Anterior cingulate cortex (tissue), 58 donors: ENCODE data around the gene RUSC1.
"Not testable (repeated sequence)": the region's sequence is repeated elsewhere in the genome, so short reads cannot be mapped to it uniquely, and the experiment has no call there.

Experiments used
- DNase-seq, 58 donors: peaks; one replicate each; lab custom pipeline; 2025; lab: John Stamatoyannopoulos, UW

RUSC1 gene

DNA sequence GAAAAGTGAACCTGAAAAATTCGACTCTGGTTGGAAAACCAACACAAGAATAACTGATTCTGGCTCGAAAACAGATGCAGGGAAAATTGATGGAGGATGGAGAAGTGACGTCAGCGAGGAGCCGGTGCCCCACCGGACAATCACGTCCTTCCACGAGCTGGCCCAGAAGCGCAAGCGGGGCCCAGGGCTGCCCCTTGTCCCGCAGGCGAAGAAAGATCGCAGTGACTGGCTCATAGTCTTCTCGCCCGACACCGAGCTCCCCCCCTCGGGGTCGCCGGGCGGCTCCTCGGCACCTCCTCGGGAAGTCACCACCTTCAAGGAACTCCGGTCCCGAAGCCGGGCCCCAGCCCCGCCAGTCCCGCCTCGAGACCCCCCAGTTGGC lies 1.9 kb downstream of the RUSC1 start:
- peak in 13 of 58 donors; percentile 10 to 67 (median 42) for DNase-seq

DNA sequence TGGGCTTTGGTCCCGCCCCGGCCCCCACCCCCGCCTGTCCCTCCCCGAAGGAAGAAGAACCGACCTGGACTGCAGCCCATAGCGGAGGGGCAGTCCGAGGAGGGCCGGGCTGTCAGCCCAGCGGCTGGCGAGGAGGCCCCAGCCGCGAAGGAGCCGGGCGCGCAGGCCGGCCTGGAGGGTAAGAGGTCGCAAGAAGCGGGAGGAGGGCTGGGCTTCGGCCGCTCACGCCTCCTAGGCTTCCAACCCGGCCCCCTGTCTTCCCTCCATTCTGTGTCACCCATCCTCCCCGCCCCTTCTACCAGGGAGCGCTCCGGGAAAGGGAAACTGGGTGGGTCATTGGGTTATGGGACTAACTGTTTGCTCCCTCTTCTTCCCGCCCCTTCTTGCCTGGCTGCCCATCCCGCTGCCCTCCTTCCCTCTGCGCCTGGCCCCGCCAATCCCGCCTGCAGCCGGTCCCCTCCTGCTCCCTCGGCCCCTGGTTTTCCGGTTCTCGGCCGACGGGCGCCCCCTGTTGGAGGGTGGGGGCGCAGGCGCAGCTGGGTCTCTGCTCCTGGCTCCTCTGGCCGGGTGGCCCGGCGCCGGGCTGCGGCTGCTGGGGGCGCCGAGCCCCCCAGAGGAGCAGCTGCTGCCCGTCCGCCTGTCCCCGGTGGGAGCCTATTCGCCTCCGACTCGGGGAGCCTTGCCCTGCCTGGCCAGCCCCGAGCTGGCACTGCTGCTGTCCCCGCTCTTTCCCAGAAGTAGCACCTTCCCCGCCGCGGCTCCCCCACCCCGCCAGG lies 2.4 kb downstream of the RUSC1 start:
- DNase-seq = peak; percentile 19 to 87 (median 74)

DNA sequence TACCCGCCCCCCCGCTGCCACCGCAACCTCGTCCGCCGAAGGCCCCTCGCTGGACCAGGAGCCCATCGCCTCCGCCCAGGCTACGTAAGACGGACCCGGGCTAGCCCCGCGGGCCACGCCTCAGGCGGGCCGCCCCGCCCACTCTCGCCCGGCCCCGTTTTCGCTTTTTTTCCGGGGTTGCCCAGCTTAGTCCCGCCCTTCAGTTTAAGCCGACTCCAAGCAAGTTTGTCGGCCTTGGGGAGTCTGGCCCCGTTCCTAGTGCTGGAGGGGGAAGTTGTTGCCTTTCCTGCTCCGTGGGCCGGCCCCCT lies 3.0 kb downstream of the RUSC1 start:
- peak in 53 of 58 donors; percentile 7 to 86 (median 71) for DNase-seq

DNA sequence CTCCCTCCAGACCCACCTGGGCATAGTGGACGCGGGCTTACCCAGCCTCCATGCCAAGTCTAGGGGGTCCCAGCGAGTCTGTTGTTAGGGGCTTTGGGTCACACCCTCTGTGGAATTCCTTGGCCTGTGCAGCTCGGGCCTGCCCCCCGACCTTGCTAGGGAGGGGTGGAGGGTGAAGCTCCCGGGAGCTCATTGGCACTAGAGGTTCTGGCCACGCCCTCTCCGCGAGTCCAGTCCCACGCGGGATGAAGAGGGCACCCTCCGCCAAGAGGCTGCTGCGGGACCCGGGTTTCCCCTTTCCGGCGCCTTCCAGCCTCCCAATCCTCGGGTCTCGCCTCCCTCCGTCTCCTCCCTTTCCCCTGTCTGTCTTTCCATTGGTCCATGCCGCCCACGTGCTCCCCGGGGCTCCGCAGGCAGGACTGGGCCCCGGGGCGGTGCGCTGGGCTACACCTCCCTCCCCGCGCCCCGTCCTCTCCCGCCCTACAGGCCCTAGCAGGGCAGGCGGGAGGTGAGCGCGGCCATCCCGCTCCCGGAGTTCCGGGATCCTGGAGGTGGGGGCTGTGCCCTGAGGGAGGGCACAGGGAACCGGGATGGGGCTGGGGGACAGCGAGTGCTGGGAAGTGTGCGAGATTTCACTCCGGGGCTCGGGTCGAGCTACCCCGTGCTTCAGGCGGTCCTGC lies 3.5 kb downstream of the RUSC1 start:
- DNase-seq = peak; percentile 38 to 96 (median 90)

DNA sequence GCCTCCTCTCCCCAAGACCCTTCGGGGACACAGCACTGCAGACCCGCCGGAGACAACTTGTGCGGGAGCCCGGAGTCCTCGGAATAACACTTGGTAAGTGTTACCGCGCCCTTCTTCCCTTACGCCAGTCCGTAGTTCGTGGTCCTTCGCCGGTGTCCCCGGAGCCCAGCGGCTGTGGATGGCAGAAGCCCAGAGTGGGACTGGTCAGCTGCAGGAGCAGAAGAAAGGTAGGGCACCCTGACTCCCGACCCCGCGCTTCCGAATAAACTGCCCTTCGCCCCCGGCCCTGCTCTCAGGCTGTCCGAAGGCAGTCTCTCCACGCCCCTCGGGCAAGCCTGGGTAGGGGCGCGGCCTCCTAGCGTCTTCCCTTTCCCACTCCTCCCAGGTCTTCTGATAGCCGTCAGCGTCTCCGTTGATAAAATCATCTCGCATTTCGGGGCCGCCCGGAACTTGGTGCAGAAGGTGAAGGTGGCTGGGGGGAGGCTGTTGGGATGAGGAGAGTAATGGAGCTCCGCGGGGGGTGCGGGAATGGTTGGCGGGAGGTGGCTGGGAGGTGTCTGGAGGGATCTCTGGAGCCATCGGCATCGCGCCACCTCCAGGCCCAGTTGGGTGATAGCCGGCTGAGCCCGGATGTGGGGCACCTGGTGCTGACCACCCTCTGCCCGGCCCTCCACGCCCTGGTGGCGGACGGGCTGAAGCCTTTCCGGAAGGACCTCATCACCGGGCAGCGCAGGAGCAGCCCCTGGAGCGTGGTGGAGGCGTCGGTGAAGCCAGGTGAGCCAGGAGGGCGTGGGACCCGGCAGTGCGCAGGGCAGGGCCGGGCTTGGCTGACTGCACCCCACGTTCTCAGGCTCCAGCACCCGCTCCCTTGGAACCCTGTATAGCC lies 4.3 kb downstream of the RUSC1 start:
- peak in 12 of 58 donors; percentile 16 to 53 (median 36) for DNase-seq

DNA sequence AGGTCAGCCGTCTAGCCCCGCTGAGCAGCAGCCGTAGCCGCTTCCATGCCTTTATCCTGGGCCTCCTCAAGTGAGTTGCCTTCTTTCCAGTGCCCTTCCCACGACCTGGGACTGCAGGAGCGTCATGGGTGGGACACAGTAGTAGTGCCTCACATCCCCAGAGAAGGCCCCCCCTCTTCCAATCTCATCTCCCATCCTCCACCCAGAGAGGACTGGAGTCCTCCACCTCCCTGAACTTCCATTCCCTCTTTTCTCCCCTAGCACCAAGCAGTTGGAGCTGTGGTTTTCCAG lies 4.9 kb downstream of the RUSC1 start:
- no peak for DNase-seq

DNA sequence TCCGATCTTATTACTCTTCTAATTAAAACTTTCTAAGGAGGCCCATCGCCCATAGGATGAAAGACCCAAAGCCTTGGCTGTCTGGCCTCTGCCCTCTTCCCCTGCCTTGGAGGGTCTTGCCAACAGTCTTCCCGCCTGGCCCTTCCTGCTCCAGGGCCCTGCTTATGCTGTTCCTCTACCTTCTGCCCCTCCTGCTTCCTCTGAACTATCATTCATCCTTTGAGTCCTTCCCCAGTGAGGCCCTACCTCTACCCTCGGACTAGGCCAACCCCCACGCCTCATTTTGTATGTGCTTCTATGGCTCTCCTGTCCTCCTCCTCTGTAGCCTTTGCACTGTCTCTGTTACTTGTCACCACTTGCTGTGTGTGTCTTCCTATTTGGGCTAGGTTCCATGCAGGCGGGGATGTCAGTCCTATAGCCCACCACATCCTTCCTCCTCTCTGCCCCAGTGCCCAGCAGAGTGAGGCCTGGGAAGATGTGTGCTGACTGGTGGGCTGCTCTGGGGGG lies 5.4 kb downstream of the RUSC1 start:
- DNase-seq = no peak

DNA sequence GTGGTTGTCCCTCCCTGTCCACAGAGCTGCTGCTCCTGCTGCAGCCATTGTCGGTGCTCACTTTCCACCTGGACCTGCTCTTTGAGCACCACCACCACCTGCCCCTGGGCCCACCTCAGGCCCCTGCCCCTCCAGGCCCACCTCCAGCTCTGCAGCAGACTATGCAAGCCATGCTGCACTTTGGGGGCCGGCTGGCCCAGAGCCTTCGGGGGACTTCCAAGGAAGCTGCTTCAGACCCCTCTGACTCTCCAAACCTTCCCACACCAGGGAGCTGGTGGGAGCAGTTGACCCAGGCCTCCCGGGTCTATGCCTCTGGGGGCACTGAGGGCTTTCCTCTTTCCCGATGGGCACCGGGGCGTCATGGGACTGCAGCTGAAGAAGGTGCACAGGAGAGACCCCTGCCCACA lies 5.9 kb downstream of the RUSC1 start:
- DNase-seq = no peak

DNA sequence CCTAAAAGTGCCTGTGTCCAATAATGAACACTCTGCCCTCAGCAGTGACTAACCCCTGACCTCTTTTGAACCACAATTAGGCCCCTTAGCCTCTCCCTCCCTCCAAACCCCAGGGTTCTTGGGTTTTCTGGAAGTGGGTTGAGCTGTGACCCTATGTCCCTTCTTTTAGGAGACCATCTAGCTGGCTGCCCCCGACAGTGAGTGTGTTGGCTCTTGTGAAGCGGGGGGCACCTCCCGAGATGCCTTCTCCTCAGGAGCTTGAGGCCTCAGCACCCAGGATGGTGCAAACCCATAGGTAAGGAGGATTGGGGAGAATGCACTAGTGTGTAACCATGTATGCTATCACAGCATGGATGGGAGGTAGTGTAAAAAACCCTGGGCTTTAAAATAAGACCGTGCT lies 7.3 kb downstream of the RUSC1 start:
- DNase-seq = no peak

DNA sequence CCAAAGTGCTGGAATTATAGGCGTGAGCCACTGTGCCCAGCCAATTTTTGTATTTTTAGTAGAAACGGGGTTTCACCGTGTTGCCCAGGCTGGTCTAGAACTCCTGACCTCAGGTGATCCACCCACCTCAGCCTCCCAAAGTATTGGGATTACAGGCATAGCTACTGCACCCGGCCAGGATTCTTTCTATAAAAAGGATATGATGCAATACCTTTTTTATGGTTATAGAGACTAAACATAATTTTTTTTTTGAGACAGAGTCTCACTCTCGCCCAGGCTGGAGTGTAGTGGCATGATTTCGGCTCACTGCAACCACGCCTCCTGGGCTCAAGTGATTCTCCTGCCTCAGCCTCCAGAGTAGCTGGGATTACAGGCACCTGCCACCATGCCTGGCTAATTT lies 8.2 kb downstream of the RUSC1 start:
- DNase-seq = not testable (repeated sequence)

DNA sequence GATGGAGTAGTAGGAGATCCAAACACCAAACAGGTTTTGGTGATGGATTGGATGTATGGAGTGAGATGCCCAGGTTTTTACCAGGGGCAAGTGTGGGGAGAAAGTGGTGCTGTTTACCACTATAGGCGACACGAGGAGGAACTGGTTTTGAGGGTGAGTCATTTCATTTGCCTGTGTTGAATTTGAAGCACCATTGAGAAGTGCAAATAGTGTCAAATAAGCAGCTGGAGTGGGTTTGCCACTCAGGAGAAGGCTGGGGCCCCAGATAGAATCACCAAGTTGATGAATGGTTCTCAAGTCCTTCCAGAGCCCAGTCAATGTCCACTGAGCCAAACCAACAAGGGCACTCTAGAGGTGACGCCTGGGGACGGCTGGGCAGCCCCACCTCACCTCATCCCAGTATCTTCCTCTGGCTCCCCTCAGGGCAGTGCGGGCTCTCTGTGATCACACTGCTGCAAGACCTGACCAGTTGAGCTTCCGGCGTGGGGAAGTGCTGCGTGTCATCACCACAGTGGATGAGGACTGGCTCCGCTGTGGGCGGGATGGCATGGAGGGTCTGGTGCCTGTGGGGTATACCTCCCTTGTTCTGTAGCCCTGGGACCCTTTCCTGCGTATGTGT lies 9.4 kb downstream of the RUSC1 start:
- DNase-seq = no peak

DNA sequence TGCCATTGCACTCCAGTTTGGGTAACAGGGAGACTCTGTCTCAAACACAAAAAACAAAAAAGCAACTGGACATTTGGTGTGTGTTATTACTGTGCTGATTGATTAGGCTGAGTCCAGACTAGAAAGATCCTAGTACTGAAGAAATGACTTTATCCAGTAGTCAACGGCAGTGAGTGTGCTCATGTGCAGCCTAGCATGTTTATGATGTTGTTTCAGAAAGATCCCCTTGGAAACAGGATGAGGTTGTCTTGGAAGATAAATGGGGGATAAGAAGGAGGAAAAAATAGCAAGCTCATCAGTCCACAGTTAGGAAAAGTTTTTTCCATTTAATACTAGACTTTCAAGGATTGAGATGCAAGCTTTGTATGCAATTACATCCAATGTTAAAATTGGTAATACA lies 14.3 kb downstream of the RUSC1 start:
- no peak for DNase-seq

DNA sequence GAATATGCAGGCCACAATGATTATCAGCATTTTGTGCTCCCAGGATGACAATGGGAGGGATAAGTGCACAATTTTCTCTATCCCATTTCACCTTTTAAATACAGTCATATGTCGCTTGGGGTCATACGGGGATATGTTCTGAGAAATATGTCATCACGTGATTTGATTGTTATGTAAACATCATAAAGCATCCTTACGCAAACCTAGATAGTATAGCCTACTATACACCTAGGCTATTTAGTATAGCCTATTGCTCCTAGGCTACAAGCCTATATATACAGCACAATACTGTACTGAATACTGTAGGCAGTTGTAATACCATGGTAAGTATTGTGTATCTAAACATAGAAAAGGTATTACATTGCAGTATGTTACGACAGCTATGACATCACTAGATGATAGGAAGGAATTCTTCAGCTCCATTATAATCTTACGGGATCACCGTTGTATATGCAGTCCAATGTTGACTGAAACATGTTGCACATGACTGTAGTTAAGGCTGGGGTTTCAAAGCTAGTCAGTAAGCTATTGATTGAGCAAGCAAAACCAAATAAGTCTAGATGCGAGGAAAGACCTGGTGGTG lies 18.9 kb downstream of the RUSC1 start:
- DNase-seq = no peak

DNA sequence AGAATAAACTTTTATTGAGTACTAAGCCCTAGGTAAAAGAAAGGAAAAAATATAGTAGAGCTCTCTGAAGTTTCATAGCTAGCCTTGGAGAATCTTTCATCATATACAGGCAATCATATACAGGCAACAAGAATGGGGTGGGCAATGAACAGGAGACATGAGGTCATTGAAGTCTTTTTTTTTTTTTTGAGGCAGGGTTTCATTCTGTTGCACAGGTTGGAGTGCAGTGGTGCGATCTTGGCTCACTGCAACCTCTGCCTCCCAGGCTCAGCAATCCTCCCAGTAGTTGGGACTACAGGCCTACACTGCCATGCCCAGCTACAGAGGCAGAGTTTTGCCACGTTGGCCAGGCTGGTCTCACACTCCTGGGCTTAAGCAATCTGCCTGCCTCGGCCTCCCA lies 22.1 kb downstream of the RUSC1 start:
- DNase-seq = no peak

DNA sequence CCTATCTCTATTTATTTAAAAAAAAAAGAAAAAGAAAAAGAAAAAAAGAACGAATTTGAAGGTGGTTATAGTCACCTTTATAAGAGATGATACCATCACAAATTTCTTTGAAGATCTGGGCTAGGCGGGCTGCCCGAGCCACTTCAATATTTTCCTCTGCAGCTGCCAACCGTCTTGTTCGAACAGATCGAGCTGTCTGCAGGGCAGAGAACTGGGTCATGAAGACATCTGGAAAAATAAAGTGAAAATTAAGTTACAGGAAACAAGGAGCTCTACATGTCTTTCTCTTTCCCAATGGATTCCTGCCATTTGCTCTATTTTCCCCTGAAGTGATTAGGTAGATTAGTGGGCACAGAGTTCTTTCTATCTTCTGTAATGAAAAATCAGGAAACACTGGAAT lies 31.9 kb downstream of the RUSC1 start:
- DNase-seq = peak in 1 of 58 donors; percentile 4

DNA sequence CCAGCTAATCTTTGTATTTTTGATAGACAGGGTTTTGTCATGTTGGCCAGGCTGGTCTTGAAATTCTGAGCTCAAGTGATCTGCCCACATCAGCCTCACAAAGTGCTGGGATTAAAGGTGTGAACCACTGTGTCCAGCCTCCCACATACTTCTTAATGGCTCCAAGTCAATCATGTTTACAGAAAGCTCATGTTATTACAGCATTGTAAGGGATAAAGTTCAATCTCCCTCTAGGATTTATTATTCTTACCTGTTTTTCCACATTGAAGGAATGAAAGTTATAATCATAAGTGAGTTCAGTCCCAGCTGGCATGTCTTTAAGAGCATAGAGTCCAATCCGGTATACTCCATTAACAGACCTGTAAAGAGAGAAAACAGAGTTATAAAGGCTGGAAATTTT lies 39.4 kb downstream of the RUSC1 start:
- no peak for DNase-seq

DNA sequence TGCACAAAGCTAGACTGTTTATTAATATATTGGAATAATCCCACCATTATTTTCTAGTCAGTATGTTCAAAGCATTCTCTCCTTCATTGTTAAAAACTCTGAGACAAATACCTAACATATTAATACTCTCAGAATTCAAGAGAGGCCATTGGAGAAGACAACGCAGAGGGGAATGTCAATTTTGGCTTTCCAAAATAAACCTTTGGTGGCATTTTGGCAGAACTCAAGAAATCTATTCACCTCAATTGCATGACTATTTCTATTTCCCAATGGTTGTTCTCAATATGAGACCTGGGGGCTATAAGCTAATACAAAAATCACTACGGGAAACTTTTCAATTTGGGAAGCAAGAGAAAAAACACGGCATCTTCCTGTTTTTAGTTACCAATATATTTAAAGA lies 58.5 kb downstream of the RUSC1 start:
- DNase-seq = no peak

DNA sequence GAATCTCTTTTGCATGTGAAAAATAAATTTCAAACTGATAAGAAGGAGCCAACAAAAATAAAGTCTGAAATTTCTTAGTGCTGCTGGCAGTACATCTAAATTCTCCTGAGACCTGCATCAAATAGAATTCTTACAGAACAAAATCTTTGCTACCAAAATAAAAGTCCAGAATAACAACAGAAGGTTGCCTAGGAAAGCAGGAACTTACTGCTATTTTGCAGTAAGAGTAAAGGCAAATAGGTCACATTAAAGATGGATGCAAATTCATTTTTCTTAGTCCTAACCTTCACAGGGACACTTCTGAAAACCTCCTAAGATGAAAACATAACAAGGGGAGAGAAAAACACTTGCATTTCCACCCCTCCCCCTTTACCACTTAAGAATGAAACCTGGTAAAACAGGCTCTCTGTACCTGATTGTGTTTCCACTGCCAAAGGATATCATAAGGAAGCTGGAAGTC lies 59.0 kb downstream of the RUSC1 start:
- peak in 1 of 58 donors; percentile 8 for DNase-seq
